HG02623 (cell line): ENCODE data around the gene MOCOS.

Experiments
- ATAC-seq: cut with Tn5 transposase; IDR thresholded peaks from one replicate; pipeline ENCODE4 v1.9.1; 2021; ENCODE audit warnings: moderate library complexity; ENCODE audit not compliant: unreplicated experiment

The MOCOS gene

DNA sequence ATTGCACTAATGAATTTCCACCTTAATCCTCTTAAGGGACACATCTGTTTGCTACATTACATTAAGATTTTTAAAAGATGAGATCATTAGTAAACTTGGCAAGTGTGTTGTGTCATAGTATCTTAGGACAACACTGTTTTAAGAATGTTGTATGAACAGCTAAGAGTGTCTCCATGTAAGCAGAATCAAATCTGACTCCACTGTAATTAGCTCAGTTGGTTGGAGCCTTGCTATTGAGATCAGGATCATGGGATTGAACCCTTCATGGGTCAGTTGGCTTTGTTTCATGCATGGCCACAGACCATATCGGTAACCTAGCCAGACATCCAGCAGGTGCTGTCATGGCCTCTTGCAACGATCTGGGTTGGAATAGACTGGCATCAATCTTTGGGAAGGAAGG, 115.4 kb downstream of the MOCOS start:
- no peak for ATAC-seq

DNA sequence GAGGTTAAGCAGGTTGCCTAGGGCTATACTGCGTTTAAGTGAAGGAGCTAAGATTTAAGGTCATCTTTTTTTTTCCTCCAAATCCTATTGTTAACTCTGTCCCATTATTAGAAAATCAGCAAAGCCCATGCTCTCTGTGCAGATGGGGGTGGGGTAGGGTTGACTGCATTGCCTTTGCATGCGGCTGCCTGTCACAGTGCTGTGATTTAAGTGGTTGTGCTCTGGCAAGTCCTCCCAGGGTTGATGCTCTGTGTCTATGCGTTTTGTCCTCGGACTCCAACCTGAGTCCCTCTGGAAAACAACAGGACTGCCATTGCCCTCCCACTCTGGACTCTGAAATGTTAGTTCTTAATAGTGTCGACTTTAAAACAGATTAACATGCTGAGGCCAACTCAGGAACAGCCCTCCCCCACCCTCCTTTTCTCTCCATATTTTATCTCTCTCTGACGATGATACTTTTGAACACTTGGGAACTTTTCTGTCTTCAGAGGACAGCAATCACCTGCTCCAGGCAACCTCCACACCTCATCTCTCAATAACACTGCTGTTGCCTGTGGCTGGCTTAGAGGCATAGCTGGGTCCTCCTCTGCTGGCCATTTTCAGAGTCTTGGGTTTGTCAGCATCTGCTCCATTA, 116.0 kb downstream of the MOCOS start:
- no peak for ATAC-seq

DNA sequence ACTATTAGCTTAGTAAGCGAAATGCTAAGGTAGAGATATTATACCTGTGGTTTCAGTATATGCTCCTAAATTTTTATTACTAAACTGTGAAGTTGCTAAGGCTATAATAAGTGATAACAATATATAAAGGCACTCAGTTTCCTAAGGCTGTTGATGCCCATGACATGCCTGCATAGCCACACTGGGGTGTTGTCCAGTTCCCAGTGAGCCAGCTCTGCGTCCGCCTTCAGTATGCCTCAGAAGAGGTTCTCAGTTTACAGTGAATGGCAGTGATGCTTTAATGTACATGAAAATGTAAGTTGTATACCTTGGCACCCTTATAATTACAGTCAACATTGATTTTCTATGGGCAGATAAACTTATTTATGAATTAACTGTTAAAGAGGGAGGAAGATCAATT, 117.4 kb downstream of the MOCOS start:
- no peak for ATAC-seq

DNA sequence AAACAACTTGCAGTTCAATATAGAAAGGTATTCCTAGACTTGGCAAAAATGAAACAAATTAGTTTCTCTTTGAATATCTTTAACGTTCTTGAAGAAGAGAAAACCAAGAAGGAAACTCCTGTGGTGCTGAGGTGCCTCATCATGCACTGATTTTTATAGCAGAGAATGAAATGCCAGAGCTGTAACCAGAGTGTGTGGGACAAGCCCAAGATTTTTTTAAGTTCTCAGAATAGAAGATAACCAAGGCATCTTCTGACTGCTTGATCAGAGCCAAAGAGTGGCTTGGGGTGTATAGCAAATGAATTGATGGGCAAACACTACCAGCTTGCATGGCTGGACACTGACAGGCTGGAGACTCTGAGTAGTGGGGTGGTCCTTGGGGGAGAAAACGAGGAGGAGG, 118.1 kb downstream of the MOCOS start:
- no peak for ATAC-seq

DNA sequence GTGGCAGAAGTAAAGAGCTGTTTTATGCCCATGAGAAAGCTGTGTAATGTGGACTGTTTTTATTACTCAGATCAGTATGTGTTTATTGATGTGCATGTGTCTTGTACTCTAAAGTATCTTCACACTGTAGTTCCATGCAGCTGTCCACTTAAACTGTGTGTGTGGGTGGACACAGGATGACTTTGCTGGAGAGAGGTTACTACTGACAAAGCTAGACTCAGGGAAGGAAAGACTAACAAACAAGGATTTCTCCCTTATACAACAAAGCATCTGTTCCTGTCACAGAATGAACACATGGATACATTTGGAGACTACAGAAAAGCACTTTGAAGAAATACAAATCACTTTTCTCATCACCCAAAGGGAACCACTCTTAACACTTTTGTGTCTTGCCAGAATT, 120.2 kb downstream of the MOCOS start:
- no peak for ATAC-seq

DNA sequence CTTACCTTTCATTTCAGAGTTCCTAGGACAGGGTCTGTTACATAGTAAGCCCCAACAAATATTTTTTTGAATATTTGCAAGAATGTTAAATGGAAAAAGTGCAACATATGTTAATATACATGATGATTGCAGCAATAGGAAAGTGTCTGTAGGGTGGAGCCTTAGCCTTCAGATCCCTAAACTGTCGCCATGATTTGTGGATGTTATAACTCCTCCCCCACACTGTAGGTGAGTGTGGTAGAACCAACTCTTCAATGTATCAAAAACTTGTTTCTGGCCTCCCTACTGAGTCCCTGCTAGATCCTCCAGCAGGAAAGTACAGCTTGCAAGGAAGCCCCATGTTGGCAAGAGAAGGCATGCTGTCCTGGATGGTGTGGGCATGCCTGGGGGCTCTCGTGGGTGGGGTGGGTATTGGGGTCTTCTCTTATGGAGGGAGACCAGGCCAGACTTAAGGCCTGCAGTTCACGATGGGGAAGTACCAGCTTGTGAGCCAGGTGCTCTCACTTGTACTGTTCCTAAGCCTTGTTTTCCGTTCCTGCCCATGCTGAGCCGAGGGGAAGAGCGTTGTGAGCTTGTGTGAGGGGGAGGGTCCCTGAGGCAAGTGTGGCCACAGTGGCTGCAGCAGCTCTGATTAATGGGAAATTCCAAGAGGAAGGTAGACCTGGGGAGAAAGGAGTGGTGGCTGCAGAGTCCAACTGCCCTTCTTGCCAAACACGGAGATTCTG, 121.6 kb downstream of the MOCOS start:
- no peak for ATAC-seq

DNA sequence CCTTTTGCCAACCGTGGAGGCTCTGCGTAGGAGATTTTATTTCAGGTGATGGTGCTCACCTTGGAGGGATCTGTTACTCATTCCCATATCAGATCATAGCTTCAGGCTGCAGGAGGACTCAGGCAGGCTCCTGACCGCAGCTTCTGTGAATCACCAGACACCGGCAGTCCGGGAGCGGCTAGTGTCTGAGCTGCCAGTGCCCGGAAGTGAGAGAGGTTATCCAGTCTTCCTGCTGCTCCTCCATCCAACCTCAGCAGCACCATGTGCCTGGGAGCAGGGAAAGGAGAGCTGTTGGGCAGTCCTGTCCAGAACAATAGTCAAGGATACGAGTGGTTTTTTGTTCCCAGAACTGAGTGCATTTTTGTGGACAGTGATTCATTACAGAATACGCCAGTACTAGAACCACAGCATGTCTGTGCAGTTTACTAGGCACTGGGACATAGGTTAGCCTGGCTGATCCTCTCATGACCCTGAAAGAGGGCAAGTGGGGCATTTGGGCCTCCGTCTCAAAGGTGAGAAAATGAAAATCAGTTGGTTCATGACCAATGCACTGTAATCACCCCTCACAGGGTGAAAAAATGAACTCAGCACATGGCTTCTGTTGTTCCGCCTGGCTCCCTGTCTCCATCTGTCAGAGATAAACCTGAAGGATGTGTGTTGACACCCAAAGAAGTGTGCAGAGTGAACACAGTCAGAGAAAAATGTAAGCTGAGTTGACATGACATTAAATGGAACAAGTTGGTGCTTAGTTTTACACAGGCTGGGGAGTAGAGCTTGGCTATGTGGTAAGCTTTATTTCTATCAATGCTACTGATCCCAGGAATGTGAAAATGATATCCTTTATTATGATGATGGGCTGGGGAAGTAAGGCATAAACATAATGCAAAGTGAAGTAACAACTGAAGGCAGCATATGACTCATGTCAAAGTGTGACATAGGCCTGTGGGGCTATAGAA, 122.4 kb downstream of the MOCOS start:
- no peak for ATAC-seq

DNA sequence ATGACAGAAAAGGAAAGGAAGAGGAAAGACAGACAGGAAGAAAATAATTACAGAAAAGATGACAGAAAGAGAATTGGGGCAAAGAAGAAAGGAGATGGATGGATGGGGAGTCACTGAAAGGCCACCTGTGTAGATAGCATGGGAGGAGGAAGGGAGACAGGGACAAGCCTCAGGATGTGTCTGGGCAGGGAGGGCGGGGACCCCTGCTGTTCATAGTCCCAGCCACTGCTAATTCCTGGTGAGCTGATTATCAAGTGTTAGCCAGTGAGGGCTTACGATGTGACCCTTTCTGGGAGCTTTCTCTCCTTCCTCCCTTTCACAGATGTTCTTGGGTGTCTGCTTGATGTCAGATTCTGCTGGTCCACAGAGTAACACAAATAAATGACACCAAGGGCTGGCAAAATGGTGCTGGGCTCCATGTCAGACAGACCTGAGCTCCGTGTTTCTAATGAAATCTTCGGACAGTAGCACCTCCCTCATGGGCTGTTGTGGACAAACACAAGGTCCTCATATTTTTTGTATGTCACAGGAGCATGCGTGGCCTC, 123.8 kb downstream of the MOCOS start:
- ATAC-seq, result no peak

DNA sequence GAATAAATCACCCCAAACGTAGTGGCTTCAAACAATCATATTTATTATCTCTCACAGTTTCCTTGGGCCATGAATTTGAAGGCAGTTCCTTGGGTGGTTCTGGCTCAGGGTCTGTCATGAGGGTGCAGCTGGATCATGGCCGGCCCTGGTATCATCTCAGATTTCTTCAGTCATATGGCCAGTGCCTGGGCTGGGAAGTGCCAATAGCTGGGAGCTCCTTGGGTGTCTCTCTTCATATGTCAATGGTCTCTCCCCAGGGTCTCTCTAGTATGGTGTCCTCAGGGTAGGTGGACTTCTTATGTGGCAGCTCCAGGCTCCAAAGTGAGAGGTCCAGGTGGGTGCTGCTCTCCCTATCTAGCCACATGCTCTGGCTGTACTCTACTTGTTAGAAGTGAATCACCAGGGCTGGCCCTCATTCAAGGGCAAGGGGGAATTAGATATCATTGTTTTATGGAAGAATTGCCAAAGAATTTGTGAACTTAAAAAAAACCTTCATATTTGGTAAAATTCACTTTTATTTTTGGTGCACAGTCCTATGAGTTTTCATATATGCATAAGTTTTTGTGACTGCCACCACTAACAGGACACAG, 125.6 kb downstream of the MOCOS start:
- no peak for ATAC-seq

DNA sequence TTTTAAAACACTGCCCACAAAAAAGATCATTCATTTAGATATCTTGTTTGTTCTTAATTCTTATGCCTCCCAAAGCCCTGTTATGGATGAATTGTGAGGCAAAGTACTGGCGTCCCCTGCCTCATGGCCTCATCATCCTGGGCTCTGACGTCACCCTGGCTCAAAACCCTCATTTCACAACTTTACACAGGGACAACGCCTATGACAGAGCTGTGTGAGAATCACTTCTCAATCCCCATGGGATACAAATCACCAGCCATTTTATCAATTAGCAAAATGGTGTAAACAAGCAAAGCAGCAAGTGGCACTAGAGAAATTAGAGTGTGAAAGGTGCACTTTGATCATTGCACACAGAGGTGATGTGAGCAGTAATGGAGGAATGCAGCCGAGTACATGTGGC, 126.8 kb downstream of the MOCOS start:
- ATAC-seq, result no peak

DNA sequence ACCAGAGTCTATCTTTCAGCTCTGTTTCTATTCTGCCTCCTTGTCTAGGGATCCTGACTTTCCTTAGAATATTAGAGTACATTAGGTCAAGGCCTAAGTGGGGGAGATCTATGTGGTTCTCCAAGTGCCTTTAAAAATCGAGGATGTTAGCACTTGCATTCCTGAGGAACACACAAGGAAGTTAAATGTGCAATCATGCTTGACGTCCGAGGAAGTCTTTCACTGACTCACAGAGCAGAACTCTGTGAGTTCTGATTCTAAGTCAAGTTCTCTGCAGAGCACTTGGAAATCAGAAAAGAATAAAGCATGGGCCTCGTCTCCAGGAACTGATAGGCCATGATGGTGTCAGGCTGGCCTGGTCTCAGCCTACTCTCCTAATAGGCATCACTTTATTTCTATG, 127.5 kb downstream of the MOCOS start:
- no peak for ATAC-seq

DNA sequence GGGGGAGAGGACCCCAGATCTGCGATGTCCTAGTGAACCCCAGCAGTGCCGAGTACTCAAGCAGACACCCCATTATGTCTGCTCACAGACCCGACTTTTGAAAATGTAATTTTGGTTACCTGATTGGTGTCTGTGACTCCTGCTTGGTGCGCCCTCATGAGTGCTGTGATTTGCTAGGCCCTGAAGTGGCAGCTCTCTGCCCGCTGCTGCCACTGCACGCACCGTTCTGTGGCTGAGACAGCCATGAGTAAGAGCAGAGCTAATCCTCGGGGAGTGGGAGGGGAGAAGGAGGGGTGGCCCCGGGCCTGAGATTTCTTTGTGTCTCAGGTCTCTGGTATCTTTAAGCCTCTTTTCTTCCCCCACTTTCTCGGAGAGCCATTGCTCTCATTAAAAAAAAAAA, 128.4 kb downstream of the MOCOS start:
- no peak for ATAC-seq

DNA sequence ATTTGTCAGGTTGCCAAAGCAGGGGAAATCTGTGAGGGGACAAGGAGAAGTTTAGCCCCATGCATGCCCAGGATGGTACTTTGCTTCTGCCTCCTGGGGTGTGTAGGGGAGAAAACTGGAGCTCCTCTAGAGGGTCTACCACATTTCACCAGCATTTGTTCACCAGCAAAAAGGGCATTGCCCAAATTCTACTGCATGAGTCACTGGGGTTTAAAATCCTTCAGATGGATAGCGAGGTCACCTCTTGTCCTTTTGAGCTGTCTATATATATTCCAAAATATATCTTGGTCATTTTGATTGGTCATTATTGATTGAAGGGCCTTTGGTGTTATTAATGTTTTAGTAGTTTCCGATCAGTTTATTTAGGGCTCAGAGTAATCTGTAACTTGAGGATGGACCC, 128.9 kb downstream of the MOCOS start:
- no peak for ATAC-seq
